Pancreas (tissue), 10 donors: ENCODE measurements around the gene ABCB8. TPM values are rescaled to one million over a fixed set of nuclear protein-coding genes. Genes with fewer than 3 reads are reported as not detected.

Experiments
- ATAC-seq, 4 donors: fragments of 200-7000 bp; cut with Tn5 transposase; one replicate each; pipeline versions ENCODE4 v1.8.0 to v1.9.1; 2020; ENCODE audit warnings: mild to moderate bottlenecking in 4 of 4, moderate library complexity in 4 of 4
- DNase-seq, 6 donors: peaks; one replicate each; pipeline ENCODE4 v3.0.0-alpha.2; 2020
- FAIRE-seq: peaks from 2 replicates; lab custom pipeline; 2012; peaks lifted over from hg19 to GRCh38; lab: Jason Lieb, UNC
- H3K27ac ChIP-seq, 4 donors: fragments of 200-600 bp; sonication (generic); 1 replicate in 3 of 4; 2 replicates in 1 of 4; pipeline versions ENCODE4 v1.5.0 to v1.8.0; 2020
- H3K27me3 ChIP-seq, 4 donors: fragments of 200-600 bp; one replicate each; pipeline ENCODE4 v1.8.0; 2021
- H3K36me3 ChIP-seq, 3 donors: fragments of 200-600 bp; sonication (generic) in 1 of 3; one replicate each; pipeline versions ENCODE4 v1.5.0 to v1.8.0; 2020 to 2021
- H3K4me1 ChIP-seq, 3 donors: fragments of 200-600 bp; one replicate each; pipeline ENCODE4 v1.8.0; 2021
- H3K4me3 ChIP-seq, 4 donors: fragments of 200-600 bp; sonication (generic) in 2 of 4; one replicate each; pipeline versions ENCODE4 v1.5.0 to v1.8.0; 2020 to 2021
- H3K9me3 ChIP-seq, 4 donors: fragments of 200-600 bp; one replicate each; pipeline ENCODE4 v1.8.0; 2021
- CTCF ChIP-seq, 4 donors: fragments of 200-600 bp; sonication (generic) in 3 of 4; IDR thresholded peaks; one replicate each; pipeline versions ENCODE4 v1.5.0 to v1.8.0; 2021; ENCODE audit warnings: antibody characterized with exemption in 4 of 4
- WGBS, 2 donors: extraction: QIAGEN DNeasy Blood & Tissue Kit; methylation state at CpG; one replicate each; pipeline ENCODE4 v1.1.7; 2013; 5-methylcytosine and 5-hydroxymethylcytosine counted together
- intact Hi-C, 3 donors: fragments of 100-400 bp; cut with DNase I; formaldehyde crosslinking; loops; one replicate each; pipeline versions ENCODE4 v1.11.1 to v1.14.2; 2022
- polyA plus RNA-seq, 2 donors: library from polyadenylated mRNA; stranded (reverse); fragments of 200-250 nt; gene quantifications; one replicate each; pipeline ENCODE4 v1.2.3, GENCODE V29; 2013
- total RNA-seq, 6 donors: library from RNA; stranded (reverse); fragmentation: NEBNext Ultra II Directional in 4 of 6; extraction: Animal tissue kit (Norgen Biotek cat#: 25700) in 4 of 6; gene quantifications; one replicate each; pipeline versions ENCODE4 v1.2.1 to v1.2.4, GENCODE V29; 2021 to 2023
- donor health status: healthy with polysubstance abuse.
- donor health status: DM: no; HTN: no; CAD: no; lungs with moderate emphysema.
- donor health status: DM: no; HTN: no; CAD: no.
- donor health status: control.
- donor health status: control.
- donor health status: Bipolar disorder and iron deficiency.
- donor health status: DM: yes; HTN: yes; CAD: no.
- donor health status: DM: no; HTN: no; CAD: no.
- donor health status: DM: no; HTN: no; CAD: no.
- donor health status: DM: yes; HTN: yes; CAD: no.

The ABCB8 gene
- total and polyA plus RNA-seq, 8 donors = 6.1 to 29.0 (median 12.7) TPM

- peaks cover 0 to 8% (median 0%) of the 10 kb centered on the region in 4 donors for H3K27me3 ChIP-seq
- FAIRE-seq = no peak
- intact Hi-C loops = no loop called here
These were observed 10.3 kb upstream of the ABCB8 start for GRCh38 chr7:151017953-151018420.

GRCh38 chr7:151018421-151019129, 9.7 kb upstream of the ABCB8 start:
- peak; percentile 36 to 62 (median 46) for ATAC-seq
- 3 to 5% methylated on average over 69 to 82 of the region's 82 CpGs for WGBS, 2 donors
- no peak for FAIRE-seq
- no peaks in the 10 kb centered on the region for H3K36me3 ChIP-seq
- no peak overlapping the region for H3K27ac ChIP-seq
- H3K4me3 ChIP-seq = peak overlapping the region in 1 of 4 donors; percentile 33
- TF ChIP-seq CTCF (IDR thresholded peaks at IDR 0.05) = no peak
- peaks cover 0 to 13% (median 0%) of the 10 kb centered on the region in 3 donors for H3K4me1 ChIP-seq
- peaks cover 0 to 8% (median 0%) of the 10 kb centered on the region in 4 donors for H3K27me3 ChIP-seq
- intact Hi-C loops = no loop called here
- DNase-seq = peak in 2 of 6 donors; percentile 43 to 67
- H3K9me3 ChIP-seq = no peaks in the 10 kb centered on the region

More at GRCh38 chr7:151017953-151018420, 10.3 kb upstream of the ABCB8 start:
- Histone ChIP-seq H3K4me1 (peaks cover 0 to 19% (median 0%) of the 10 kb centered on the region in 3 donors), H3K4me3 (peak overlapping the region in 1 of 4 donors; percentile 33), H3K27ac (no peak overlapping the region), H3K9me3 (no peaks in the 10 kb centered on the region), H3K36me3 (no peaks in the 10 kb centered on the region)
- peak; percentile 77 to 89 (median 84) for TF ChIP-seq CTCF (IDR thresholded peaks at IDR 0.05)
- ATAC-seq (peak; percentile 73 to 84 (median 82)), DNase-seq (peak in 5 of 6 donors; percentile 35 to 91 (median 74))
- WGBS, 2 donors = 5 to 7% methylated on average over 34 of the region's 34 CpGs

GRCh38 chr7:151019130-151019447, 9.2 kb upstream of the ABCB8 start:
- H3K36me3 ChIP-seq = no peaks in the 10 kb centered on the region
- peaks cover 0 to 8% (median 0%) of the 10 kb centered on the region in 3 donors for H3K4me1 ChIP-seq
- peak in 1 of 6 donors; percentile 61 for DNase-seq
- H3K9me3 ChIP-seq = no peaks in the 10 kb centered on the region
- H3K27me3 ChIP-seq = peaks cover 0 to 8% (median 0%) of the 10 kb centered on the region in 4 donors
- intact Hi-C loops = no loop called here
- H3K4me3 ChIP-seq = peak overlapping the region in 1 of 4 donors; percentile 33
- peak in 3 of 4 donors; percentile 4 to 31 (median 20) for ATAC-seq
- 28 to 36% methylated on average over 20 of the region's 20 CpGs for WGBS, 2 donors
- H3K27ac ChIP-seq = no peak overlapping the region
- FAIRE-seq = no peak
- no peak for TF ChIP-seq CTCF (IDR thresholded peaks at IDR 0.05)

GRCh38 chr7:151020231-151020630, 8.0 kb upstream of the ABCB8 start:
- no peak for TF ChIP-seq CTCF (IDR thresholded peaks at IDR 0.05)
- Histone ChIP-seq H3K9me3 (no peaks in the 10 kb centered on the region), H3K4me3 (no peak overlapping the region), H3K27me3 (peaks cover 0 to 8% (median 0%) of the 10 kb centered on the region in 4 donors), H3K36me3 (no peaks in the 10 kb centered on the region), H3K27ac (no peak overlapping the region), H3K4me1 (peaks cover 0 to 8% (median 0%) of the 10 kb centered on the region in 3 donors)
- FAIRE-seq (no peak), ATAC-seq (no peak), DNase-seq (no peak)
- WGBS, 2 donors = 48 to 59% methylated on average over 7 of the region's 7 CpGs
- intact Hi-C loops = no loop called here

GRCh38 chr7:151023232-151023631, 5.0 kb upstream of the ABCB8 start:
- WGBS, 2 donors = 68 to 70% methylated on average over 10 of the region's 10 CpGs
- no peak for ATAC-seq
- Histone ChIP-seq H3K36me3 (no peaks in the 10 kb centered on the region), H3K27ac (no peak overlapping the region), H3K4me1 (peaks cover 0 to 6% (median 0%) of the 10 kb centered on the region in 3 donors), H3K27me3 (peaks cover 0 to 3% (median 0%) of the 10 kb centered on the region in 4 donors), H3K4me3 (no peak overlapping the region), H3K9me3 (no peaks in the 10 kb centered on the region)
- no peak for FAIRE-seq
- intact Hi-C loops = no loop called here
- DNase-seq = peak in 1 of 6 donors; percentile 49
- no peak for TF ChIP-seq CTCF (IDR thresholded peaks at IDR 0.05)
